ENCODE data around the gene IL1R2.

IL1R2 gene

GRCh38 chr2:102018823-102019445 is 27.2 kb downstream of the IL1R2 start:
- in situ Hi-C loops (cut with MboI; ENCODE audit: low sequenced_read_pairs): no loop called here

DNA sequence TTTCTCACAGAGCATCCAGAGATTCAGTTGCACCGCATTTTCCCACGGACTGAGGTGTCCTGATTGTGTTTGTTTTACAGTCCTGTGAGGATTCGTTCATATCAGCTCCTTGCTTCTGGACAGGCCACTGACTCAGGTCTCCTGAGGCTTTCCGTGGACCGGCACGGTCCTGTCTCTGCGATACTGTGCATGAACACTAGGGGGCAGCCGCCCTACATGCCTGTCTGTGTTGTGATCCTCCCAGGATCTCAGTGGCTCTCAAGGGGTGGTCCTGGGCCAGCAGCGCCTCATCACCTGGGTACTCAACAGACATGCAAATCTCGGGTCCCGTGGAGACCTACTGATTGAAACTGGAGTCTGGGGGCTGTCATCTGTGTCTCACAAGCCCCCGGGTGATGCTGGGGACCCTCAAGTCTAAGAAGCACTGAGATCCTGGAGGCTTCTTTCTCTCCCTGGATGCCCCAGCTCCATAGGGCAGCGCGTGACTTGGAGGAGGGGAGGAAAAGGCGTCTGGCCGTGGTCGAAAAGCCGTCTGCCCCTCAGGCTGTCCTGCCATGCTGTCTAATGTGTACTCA is 28.9 kb downstream of the IL1R2 start:
- in situ Hi-C loops (cut with MboI; ENCODE audit: low sequenced_read_pairs): loop anchor here (10.0 kb wide), 2 partner anchors 214 to 424 kb away; no protein-coding TSS in a partner anchor

GRCh38 chr2:102021779-102022178 is 30.0 kb downstream of the IL1R2 start:
- in situ Hi-C loops (cut with MboI; ENCODE audit: low sequenced_read_pairs): loop anchor here (10.0 kb wide), 2 partner anchors 213 to 423 kb away; no protein-coding TSS in a partner anchor

DNA sequence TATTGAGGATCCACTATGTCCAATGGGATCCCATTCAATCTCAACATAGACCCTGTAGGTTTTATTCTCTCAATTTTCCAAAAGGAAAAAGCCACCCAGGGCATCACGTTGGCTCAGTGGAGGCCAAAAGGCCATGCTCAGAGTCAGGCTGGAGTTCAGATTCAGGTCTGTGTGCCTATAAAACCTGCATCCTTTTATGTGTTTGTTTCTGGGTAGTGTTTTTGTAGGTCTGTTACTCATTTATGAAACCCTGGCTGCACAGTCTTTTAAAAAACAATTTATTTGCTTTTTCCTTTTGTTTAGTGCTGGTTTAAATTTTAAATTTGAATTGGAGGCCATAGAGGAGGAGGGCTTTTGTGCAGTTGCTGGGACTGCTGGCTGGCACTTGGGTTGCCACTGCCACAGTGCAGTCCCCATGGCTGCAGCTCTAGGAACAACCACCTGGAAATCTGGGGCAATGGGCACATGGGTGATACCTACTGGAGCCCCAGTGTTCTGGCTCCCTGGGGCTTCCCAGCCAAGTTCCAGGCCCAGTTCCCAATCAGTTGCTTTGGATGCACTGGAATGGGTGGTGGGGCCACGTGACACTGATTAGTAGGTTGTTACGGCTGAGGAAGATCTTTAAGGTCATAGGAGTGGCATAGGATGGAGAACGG is 31.3 kb downstream of the IL1R2 start:
- in situ Hi-C loops (cut with MboI; ENCODE audit: low sequenced_read_pairs): loop anchor here (10.0 kb wide), 2 partner anchors 212 to 422 kb away; no protein-coding TSS in a partner anchor

DNA sequence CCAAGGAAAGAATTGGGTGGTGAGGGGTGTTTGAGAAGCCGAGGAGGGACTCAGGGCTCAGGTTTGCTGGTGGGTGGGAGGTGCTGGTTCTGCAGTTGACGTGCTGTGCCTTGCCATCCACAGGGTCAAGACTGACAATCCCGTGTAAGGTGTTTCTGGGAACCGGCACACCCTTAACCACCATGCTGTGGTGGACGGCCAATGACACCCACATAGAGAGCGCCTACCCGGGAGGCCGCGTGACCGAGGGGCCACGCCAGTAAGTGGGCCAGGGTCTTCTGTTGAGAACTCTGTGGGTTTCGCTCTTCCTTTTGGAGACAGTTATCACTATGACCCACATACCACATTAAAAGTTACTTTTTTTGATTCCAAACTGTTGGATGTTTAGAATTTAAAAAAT is 32.6 kb downstream of the IL1R2 start:
- in situ Hi-C loops (cut with MboI; ENCODE audit: low sequenced_read_pairs): loop anchor here (10.0 kb wide), 2 partner anchors 210 to 420 kb away; no protein-coding TSS in a partner anchor

- in situ Hi-C loops (cut with MboI; ENCODE audit: low sequenced_read_pairs): loop anchor here (10.0 kb wide), 2 partner anchors 210 to 420 kb away; no protein-coding TSS in a partner anchor
Measured at GRCh38 chr2:102025016-102025501, 33.3 kb downstream of the IL1R2 start.

DNA sequence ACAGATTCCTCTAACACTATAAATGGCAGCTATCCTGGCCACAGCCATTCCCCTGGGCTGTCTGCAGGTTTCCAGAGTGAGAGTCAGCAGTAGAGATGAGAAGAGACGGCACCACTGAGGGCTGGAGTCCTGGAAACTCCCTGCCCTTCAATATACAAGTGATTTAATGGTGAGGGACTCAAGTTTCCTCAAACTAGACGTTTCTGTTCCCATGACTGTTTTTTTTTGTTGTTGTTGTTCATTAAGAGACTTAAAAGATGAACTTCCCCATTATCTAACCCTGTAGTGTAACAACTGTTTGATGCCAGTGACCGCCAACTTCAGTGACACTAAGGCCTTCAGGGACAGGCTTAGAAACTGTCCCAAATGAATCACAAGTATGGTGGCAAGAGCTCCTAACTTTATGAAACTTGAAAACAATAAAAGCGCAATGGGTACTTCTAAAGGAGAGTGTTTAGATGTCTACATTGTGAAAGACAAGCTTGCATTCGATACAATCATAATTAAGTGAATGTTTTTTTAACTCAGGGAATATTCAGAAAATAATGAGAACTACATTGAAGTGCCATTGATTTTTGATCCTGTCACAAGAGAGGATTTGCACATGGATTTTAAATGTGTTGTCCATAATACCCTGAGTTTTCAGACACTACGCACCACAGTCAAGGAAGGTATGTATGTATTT is 34.0 kb downstream of the IL1R2 start:
- in situ Hi-C loops (cut with MboI; ENCODE audit: low sequenced_read_pairs): loop anchor here (10.0 kb wide), 2 partner anchors 209 to 419 kb away; no protein-coding TSS in a partner anchor

GRCh38 chr2:102027036-102027980 is 35.5 kb downstream of the IL1R2 start:
- in situ Hi-C loops (cut with MboI; ENCODE audit: low sequenced_read_pairs): loop anchor here (10.0 kb wide), 2 partner anchors 207 to 417 kb away; no protein-coding TSS in a partner anchor

GRCh38 chr2:102028470-102028869 is 36.7 kb downstream of the IL1R2 start:
- in situ Hi-C loops (cut with MboI; ENCODE audit: low sequenced_read_pairs): loop anchor here (10.0 kb wide), 2 partner anchors 206 to 416 kb away; no protein-coding TSS in a partner anchor

DNA sequence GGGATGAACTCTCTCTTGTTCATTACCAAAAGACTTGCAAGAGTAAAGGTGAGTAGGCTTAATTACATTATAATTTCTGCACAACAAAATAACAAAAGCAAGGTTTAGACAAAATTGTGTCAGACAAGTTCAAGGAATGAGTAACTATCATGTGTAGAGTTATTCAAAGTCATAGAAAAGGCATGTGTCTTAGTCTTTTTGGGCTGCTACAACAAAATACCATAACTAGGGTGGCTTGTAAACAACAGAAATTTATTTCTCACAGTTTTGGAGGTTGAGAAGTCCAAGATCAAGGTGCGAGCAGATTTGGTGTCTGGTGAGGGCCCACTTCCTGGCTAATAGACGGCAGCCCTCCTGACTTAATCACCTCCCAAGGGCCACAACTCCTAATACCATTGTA is 37.6 kb downstream of the IL1R2 start:
- in situ Hi-C loops (cut with MboI; ENCODE audit: low sequenced_read_pairs): loop anchor here (10.0 kb wide), 2 partner anchors 205 to 415 kb away; no protein-coding TSS in a partner anchor

DNA sequence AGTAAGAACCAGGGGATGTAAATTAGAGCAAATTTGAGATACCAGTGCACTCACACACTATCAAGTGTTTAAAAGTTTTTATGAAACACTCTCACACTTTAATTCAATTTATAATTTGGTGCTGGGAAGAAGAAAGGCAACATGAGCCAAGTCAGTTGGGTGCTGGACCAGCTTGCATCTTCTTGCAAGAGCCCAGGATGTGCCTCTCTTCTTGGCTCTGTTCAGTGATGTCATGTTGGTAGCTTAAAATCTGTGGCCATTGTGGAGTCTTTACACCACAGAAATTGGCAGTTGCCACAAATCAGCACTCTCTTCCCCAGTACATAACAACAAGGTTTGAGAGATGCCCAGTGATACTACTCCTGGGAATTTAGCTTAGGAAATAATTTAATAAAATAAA is 38.2 kb downstream of the IL1R2 start:
- in situ Hi-C loops (cut with MboI; ENCODE audit: low sequenced_read_pairs): loop anchor here (10.0 kb wide), 2 partner anchors 205 to 415 kb away; no protein-coding TSS in a partner anchor

- in situ Hi-C loops (cut with MboI; ENCODE audit: low sequenced_read_pairs): no loop called here
Measured at GRCh38 chr2:102030502-102030854, 38.7 kb downstream of the IL1R2 start.

GRCh38 chr2:102030855-102031527 is 39.2 kb downstream of the IL1R2 start:
- in situ Hi-C loops (cut with MboI; ENCODE audit: low sequenced_read_pairs): no loop called here

GRCh38 chr2:102032368-102033030 is 40.7 kb downstream of the IL1R2 start:
- in situ Hi-C loops (cut with MboI; ENCODE audit: low sequenced_read_pairs): no loop called here

DNA sequence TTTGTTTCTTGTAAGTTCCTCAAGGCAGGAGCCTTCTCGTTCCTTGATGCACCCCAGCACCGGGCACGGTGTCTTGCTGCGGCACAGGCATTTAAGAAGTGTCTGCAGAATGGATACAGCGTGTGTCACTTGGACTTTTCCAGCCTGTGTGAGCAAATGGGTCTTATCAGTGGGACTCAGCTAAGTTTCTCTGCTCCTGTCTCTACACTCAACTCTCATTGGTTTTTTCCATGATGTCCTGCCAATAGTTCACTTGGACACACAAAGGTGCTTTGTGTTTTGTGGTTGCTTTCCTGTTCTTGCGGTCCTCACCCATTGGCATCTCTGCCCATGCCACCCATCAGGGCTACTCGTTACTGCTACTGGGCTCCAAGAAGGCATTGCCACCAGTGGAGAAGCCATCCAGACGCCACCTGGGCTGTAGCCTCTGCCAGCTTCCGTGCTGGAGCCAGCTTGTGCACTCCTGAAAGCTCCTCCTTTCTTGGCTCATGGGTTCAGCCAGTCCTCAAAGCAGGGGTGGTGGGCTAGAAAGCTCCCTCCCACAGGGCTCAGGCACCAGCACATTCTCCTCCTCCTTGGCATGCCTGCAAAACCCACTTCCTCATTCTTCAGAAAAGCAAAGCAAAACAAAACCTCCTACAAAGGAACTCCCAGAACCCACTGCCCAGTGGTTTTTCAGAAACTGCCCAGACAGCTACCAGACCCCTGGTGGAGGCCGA is 41.4 kb downstream of the IL1R2 start:
- in situ Hi-C loops (cut with MboI; ENCODE audit: low sequenced_read_pairs): no loop called here

DNA sequence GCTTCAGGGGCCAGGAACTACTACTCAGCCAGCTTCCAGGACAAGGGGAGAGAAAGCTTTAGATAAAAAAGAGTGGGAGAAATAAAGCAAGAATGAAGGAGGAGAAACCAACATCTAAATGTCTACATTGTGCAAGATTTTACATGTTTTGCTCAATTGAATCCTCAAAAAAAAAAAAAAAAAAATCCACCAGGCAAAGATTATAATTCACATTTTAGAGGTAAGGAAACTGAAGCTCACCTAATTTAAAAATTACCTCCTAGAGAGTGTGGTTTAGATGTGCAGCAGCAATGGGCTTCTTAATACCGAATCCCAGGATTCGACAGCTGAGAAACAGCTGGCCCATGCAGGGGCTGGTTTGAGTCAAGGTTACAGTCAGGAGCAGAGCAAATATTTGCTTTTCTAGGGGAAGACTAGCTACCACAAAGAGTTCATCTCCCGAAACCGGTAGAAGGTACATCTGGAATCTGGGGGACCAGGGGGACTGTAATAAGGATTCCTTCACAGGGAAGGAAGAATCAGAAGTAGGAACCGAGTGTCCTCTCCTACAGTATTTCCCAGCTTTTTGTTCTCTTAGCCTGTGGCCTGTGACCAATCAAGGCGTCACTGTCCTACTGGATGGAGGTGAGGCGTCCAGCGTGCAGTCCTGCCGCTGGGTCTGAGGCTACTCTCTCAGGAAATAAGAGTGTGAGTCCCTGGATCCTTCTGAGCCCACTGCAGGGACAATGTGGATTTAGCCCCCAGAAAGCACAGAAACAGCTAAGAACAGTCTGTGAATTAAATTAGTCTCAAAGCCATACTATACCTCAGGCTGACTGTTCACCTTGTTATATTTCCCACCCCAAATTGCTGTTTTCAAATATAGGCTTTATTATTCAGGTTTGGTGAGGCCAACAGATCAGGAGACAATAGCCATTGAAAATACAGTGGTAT is 42.3 kb downstream of the IL1R2 start:
- in situ Hi-C loops (cut with MboI; ENCODE audit: low sequenced_read_pairs): no loop called here
